HepG2 (cell line): ENCODE results near the gene ZNF22. TPM values are rescaled to one million over a fixed set of nuclear protein-coding genes. Genes with fewer than 3 reads are reported as not detected.

ENCODE experiments used
- ADNP ChIP-seq: sonication (generic); formaldehyde crosslinking; IDR thresholded peaks from 2 replicates; pipeline ENCODE4 v1.4.0; 2020; ENCODE audit warnings: missing genetic modification reagents
- CAMTA2 ChIP-seq: sonication (generic); formaldehyde crosslinking; IDR thresholded peaks from 2 replicates; pipeline ENCODE4 v1.4.0; 2020; ENCODE audit warnings: mild to moderate bottlenecking, missing genetic modification reagents, borderline replicate concordance
- FOXP4 ChIP-seq: sonication (generic); formaldehyde crosslinking; IDR thresholded peaks from 2 replicates; pipeline ENCODE4 v1.4.0; 2020; ENCODE audit warnings: missing genetic modification reagents
- LCORL ChIP-seq, 2 experiments: fragments of 450-650 bp in 1 of 2; sonication (generic) in 1 of 2; formaldehyde crosslinking in 1 of 2; IDR thresholded peaks; 2 replicates each; pipeline versions ENCODE4 v1.5.0 to v1.6.1; 2017 to 2020; ENCODE audit warnings: antibody characterized with exemption in 1 of 2, missing genetic modification reagents in 1 of 2
- MTF2 ChIP-seq: sonication (generic); formaldehyde crosslinking; IDR thresholded peaks from 2 replicates; pipeline ENCODE4 v1.5.0; 2020; ENCODE audit warnings: missing genetic modification reagents, borderline replicate concordance
- NFE2 ChIP-seq: sonication (generic); formaldehyde crosslinking; IDR thresholded peaks from 2 replicates; pipeline ENCODE4 v1.4.0; 2020; ENCODE audit warnings: missing genetic modification reagents
- RERE ChIP-seq: IDR thresholded peaks from 2 replicates; pipeline ENCODE4 v1.6.1; 2016; ENCODE audit warnings: low read depth, missing genetic modification reagents, missing compliant biosample characterization
- RFX3 ChIP-seq: IDR thresholded peaks from 2 replicates; pipeline ENCODE4 v1.6.1; 2016; ENCODE audit warnings: missing biosample characterization, missing genetic modification reagents
- SMYD3 ChIP-seq: sonication (generic); formaldehyde crosslinking; IDR thresholded peaks from 2 replicates; pipeline ENCODE4 v1.8.1; 2023; ENCODE audit warnings: mild to moderate bottlenecking, missing genetic modification reagents
- SUZ12 ChIP-seq: fragments of 150-350 bp; IDR thresholded peaks from 2 replicates; pipeline ENCODE4 v1.6.1; 2014; ENCODE audit warnings: low read depth, low read length
- ZBTB37 ChIP-seq: sonication (generic); formaldehyde crosslinking; IDR thresholded peaks from 2 replicates; pipeline ENCODE4 v1.4.0; 2020; ENCODE audit warnings: mild to moderate bottlenecking, missing genetic modification reagents
- ZKSCAN8 ChIP-seq: IDR thresholded peaks from 2 replicates; pipeline ENCODE4 v1.6.1; 2016; ENCODE audit warnings: borderline replicate concordance, missing genetic modification reagents, missing compliant biosample characterization
- ZMYM2 ChIP-seq: sonication (generic); formaldehyde crosslinking; IDR thresholded peaks from 2 replicates; pipeline ENCODE4 v1.8.0; 2022; ENCODE audit warnings: mild to moderate bottlenecking, missing genetic modification reagents
- ZNF205 ChIP-seq: IDR thresholded peaks from 2 replicates; pipeline ENCODE4 v1.6.1; 2018; ENCODE audit warnings: missing biosample characterization, missing genetic modification reagents
- ZNF367 ChIP-seq: sonication (generic); formaldehyde crosslinking; IDR thresholded peaks from 2 replicates; pipeline ENCODE4 v1.4.0; 2020; ENCODE audit warnings: missing genetic modification reagents, borderline replicate concordance
- ZNF512 ChIP-seq: sonication (generic); formaldehyde crosslinking; IDR thresholded peaks from 2 replicates; pipeline ENCODE4 v1.4.0; 2020; ENCODE audit warnings: mild to moderate bottlenecking, missing genetic modification reagents
- ZNF615 ChIP-seq: sonication (generic); formaldehyde crosslinking; IDR thresholded peaks from 2 replicates; pipeline ENCODE4 v1.5.0; 2020; ENCODE audit warnings: mild to moderate bottlenecking, missing genetic modification reagents, borderline replicate concordance
- ZSCAN30 ChIP-seq: sonication (generic); formaldehyde crosslinking; IDR thresholded peaks from 2 replicates; pipeline ENCODE4 v1.5.0; 2020; ENCODE audit warnings: mild to moderate bottlenecking, missing genetic modification reagents
- polyA plus RNA-seq, 8 experiments: library from polyadenylated mRNA; depleted of rRNA in 3 of 8; stranded (reverse) in 7 of 8; unstranded in 1 of 8; fragments of >200 nt; fragmentation: Illumina TruSeq in 4 of 8; extraction: Trizol in 4 of 8; gene quantifications; 2 replicates each; pipeline versions ENCODE4 v1.2.1 to v1.2.3, GENCODE V29; 2011 to 2016; ENCODE audit warnings: low read depth in 4 of 8, missing spikeins in 1 of 8, mixed read lengths in 1 of 8; ENCODE audit not compliant: insufficient read depth in 1 of 8
- total RNA-seq, 5 experiments: library from RNA; depleted of rRNA; stranded (reverse); fragments of >200 nt; fragmentation: Illumina TruSeq; extraction: Trizol; gene quantifications; 2 replicates each; pipeline ENCODE4 v1.2.3, GENCODE V29; 2016; ENCODE audit warnings: low read depth in 1 of 5

ZNF22 gene
- total and polyA plus RNA-seq, 2 of the 13 experiments (the other 11 are each of a cell fraction or from before 2014, with no cell fraction given): 0.40 to 1.3 TPM

- no peak for TF ChIP-seq FOXP4 (CRISPR knock-in tag)
- no peak for TF ChIP-seq NFE2 (CRISPR knock-in tag)
- TF ChIP-seq ZMYM2 (CRISPR knock-in tag): no peak
- peak; percentile 21; the same call in 1 of the 2 replicates for TF ChIP-seq ZKSCAN8 (CRISPR knock-in tag)
- TF ChIP-seq LCORL (IDR thresholded peaks at IDR 0.05): no peak
- peak; percentile 66; the same call in 1 of the 2 replicates for TF ChIP-seq LCORL (CRISPR knock-in tag; IDR thresholded peaks at IDR 0.05)
- TF ChIP-seq ZNF205 (CRISPR knock-in tag): no peak
- TF ChIP-seq SUZ12: no peak
- TF ChIP-seq ZNF512 (CRISPR knock-in tag): no peak
- TF ChIP-seq ADNP: no peak
- TF ChIP-seq ZNF367 (CRISPR knock-in tag): no peak
- no peak for TF ChIP-seq ZSCAN30
- no peak for TF ChIP-seq ZNF615 (CRISPR knock-in tag)
- no peak for TF ChIP-seq ZBTB37 (CRISPR knock-in tag)
- TF ChIP-seq MTF2: no peak
- TF ChIP-seq CAMTA2 (CRISPR knock-in tag): no peak
- no peak for TF ChIP-seq RERE (CRISPR knock-in tag)
- TF ChIP-seq RFX3 (CRISPR knock-in tag): no peak
- TF ChIP-seq SMYD3 (CRISPR knock-in tag): no peak
Observed at GRCh38 chr10:44974628-44975430, 25.9 kb upstream of the ZNF22 start (continued).
